ENCODE data around the gene SLC5A5. TPM values are rescaled to one million over a fixed set of nuclear protein-coding genes. Genes with fewer than 3 reads are reported as not detected.

The SLC5A5 gene
- total RNA-seq = under 1 TPM in 1 of 4 donors, not detected in 3; 0.16 TPM

DNA sequence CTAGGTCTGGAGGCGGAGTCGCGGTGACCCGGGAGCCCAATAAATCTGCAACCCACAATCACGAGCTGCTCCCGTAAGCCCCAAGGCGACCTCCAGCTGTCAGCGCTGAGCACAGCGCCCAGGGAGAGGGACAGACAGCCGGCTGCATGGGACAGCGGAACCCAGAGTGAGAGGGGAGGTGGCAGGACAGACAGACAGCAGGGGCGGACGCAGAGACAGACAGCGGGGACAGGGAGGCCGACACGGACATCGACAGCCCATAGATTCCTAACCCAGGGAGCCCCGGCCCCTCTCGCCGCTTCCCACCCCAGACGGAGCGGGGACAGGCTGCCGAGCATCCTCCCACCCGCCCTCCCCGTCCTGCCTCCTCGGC lies at the start of gene SLC5A5:
SLC5A5 (plus strand) TSS at position 68 of the 373 bp plus-strand sequence. CDS start 375 bp downstream, outside the sequence.
- Histone ChIP-seq H3K36me3 (no peaks in the 10 kb centered on the region), H3K4me1 (peaks cover 0 to 32% (median 11%) of the 10 kb centered on the region in 3 donors), H3K27me3 (peaks cover 76% of the 10 kb centered on the region), H3K27ac (no peak within 1 kb of the TSS), H3K4me3 (peak within 1 kb of the TSS in 1 of 2 donors; percentile 6), H3K9me3 (no peaks in the 10 kb centered on the region)
- ATAC-seq = no peak
- WGBS, 2 donors (ENCODE audit: low coverage in 1 of 2) = 0% methylated on average over 2 of the region's 26 CpGs; no CpG with 5 or more reads in 1 of the 2 donors
- no peak for TF ChIP-seq POLR2A (IDR thresholded peaks at IDR 0.05)
- TF ChIP-seq EP300 (IDR thresholded peaks at IDR 0.05) = no peak
- no peak for TF ChIP-seq CTCF (IDR thresholded peaks at IDR 0.05)
- TF ChIP-seq POLR2AphosphoS5 (IDR thresholded peaks at IDR 0.05) = no peak

DNA sequence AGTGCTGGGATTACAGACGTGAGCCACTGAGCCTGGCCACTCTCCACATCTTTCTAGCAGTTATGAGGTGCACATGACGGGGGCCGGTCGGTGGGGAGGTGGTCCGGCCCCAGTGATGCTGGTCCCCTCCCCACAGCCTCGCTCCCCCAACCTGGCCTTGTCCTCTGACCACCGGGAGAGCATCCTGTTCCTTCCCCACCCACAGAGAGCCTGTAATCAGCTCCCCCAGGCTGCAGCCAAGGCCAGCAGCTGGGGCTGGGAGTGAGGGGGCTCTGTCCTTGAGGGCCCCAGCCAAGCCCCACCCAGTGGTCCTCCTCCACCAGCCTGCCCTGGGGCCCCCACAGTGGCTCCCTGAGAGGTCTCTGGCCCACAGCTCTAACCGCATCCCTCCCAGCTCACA lies 47.4 kb upstream of the SLC5A5 start:
- ATAC-seq = no peak
- H3K4me3 ChIP-seq = no peak overlapping the region
- H3K9me3 ChIP-seq = no peaks in the 10 kb centered on the region
- no peak overlapping the region for H3K27ac ChIP-seq
- TF ChIP-seq EP300 (IDR thresholded peaks at IDR 0.05) (no peak), POLR2A (IDR thresholded peaks at IDR 0.05) (no peak), POLR2AphosphoS5 (IDR thresholded peaks at IDR 0.05) (no peak), CTCF (IDR thresholded peaks at IDR 0.05) (no peak)
- H3K27me3 ChIP-seq = peaks cover 80% of the 10 kb centered on the region
- 72% methylated on average over 4 of the region's 8 CpGs; no CpG with 5 or more reads in 1 of the 2 donors for WGBS, 2 donors (ENCODE audit: low coverage in 1 of 2)
- no peaks in the 10 kb centered on the region for H3K36me3 ChIP-seq
- no peaks in the 10 kb centered on the region for H3K4me1 ChIP-seq

GRCh38 chr19:17826508-17827056 lies 45.2 kb upstream of the SLC5A5 start:
- peaks cover 0 to 19% (median 0%) of the 10 kb centered on the region in 3 donors for H3K4me1 ChIP-seq
- no peaks in the 10 kb centered on the region for H3K36me3 ChIP-seq
- H3K4me3 ChIP-seq = no peak overlapping the region
- ATAC-seq = no peak
- H3K27me3 ChIP-seq = peaks cover 95% of the 10 kb centered on the region
- H3K9me3 ChIP-seq = no peaks in the 10 kb centered on the region
- no peak overlapping the region for H3K27ac ChIP-seq
- TF ChIP-seq CTCF (IDR thresholded peaks at IDR 0.05) = no peak
- TF ChIP-seq POLR2A (IDR thresholded peaks at IDR 0.05) = no peak
- TF ChIP-seq POLR2AphosphoS5 (IDR thresholded peaks at IDR 0.05) = no peak
- TF ChIP-seq EP300 (IDR thresholded peaks at IDR 0.05) = no peak
- 84 to 100% methylated on average over 2 to 8 of the region's 13 CpGs for WGBS, 2 donors (ENCODE audit: low coverage in 1 of 2)

DNA sequence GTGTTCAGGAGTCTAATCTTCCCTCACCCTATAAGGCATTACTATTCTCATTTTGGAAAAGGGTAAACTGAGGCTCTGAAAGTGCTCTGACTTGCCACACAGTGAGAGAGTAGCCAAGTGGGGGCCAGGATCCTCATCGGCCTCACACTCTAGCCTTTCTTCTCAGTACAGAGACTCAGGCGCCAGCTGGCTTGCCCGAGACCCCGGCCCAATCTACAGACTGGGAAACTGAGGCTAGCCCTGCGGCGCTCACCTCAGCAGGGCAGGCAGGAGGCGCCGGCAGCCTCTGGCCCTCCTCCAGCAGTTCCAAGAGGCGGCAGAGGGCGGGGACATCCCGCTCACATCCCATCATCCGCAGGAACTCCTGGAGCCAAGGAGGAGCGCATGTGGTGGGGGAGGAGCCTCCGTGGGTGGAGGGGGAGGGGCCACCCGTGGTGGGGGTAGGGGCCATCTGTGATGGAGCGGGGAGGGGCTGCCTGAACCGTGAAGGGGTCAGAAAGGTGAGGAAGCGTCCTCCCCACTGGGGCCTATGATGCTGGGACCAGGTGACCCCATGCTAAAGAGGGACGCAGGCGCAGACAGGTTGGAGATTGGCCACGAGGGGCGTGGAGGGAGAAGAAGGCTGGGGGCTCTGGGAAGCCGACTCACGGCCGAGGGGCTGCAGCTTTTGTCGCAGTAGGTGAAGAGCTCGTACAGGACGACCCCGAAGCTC lies 41.7 kb upstream of the SLC5A5 start:
- Histone ChIP-seq H3K27ac (no peak overlapping the region), H3K4me3 (peak overlapping the region in 1 of 2 donors; percentile 31), H3K4me1 (peaks cover 0 to 21% (median 0%) of the 10 kb centered on the region in 3 donors), H3K36me3 (no peaks in the 10 kb centered on the region), H3K9me3 (no peaks in the 10 kb centered on the region), H3K27me3 (peaks cover 98% of the 10 kb centered on the region)
- ATAC-seq = peak; percentile 50
- TF ChIP-seq POLR2A (IDR thresholded peaks at IDR 0.05) (no peak), CTCF (IDR thresholded peaks at IDR 0.05) (peak in 1 of 4 experiments; percentile 10), EP300 (IDR thresholded peaks at IDR 0.05) (no peak), POLR2AphosphoS5 (IDR thresholded peaks at IDR 0.05) (no peak)
- 2 to 20% methylated on average over 10 of the region's 29 CpGs for WGBS, 2 donors (ENCODE audit: low coverage in 1 of 2)
